Fibroblast of lung (primary cell): ENCODE data around the gene NASP. TPM values are rescaled to one million over a fixed set of nuclear protein-coding genes. Genes with fewer than 3 reads are reported as not detected.

Source experiments
- DNase-seq, 2 donors: peaks; one replicate each; pipeline versions ENCODE4 v3.0.0 to v3.0.0-alpha.2; 2010; ENCODE audit warnings: low read depth in 2 of 2
- H2AFZ ChIP-seq: 2 replicates; pipeline ENCODE4 v1.5.1; 2012; ENCODE audit warnings: low read length, control low read depth, inconsistent platforms
- H3K27ac ChIP-seq: 2 replicates; pipeline ENCODE4 v1.5.1; 2011; ENCODE audit warnings: low read length, control low read depth; ENCODE audit not compliant: insufficient read depth
- H3K27me3 ChIP-seq: 2 replicates; pipeline ENCODE4 v1.5.1; 2011; ENCODE audit warnings: mild to moderate bottlenecking, low read length; ENCODE audit not compliant: control insufficient read depth, insufficient read depth
- H3K36me3 ChIP-seq: 2 replicates; pipeline ENCODE4 v1.5.1; 2011; ENCODE audit warnings: low read length; ENCODE audit not compliant: control insufficient read depth, insufficient read depth
- H3K4me1 ChIP-seq: 2 replicates; pipeline ENCODE4 v1.5.1; 2011; ENCODE audit warnings: low read length; ENCODE audit not compliant: control insufficient read depth, insufficient read depth; ENCODE audit errors: extremely low read depth
- H3K4me2 ChIP-seq: 2 replicates; pipeline ENCODE4 v1.5.1; 2011; ENCODE audit warnings: low read length, control low read depth; ENCODE audit not compliant: insufficient read depth; ENCODE audit errors: extremely low read depth
- H3K4me3 ChIP-seq, 4 experiments: fragments of 200-600 bp in 1 of 4; sonication (generic) in 1 of 4; replicated peaks in 1 of 4; 2 replicates each; pipeline ENCODE4 v1.5.1; 2011 to 2016; ENCODE audit warnings: low read length in 4 of 4, low read depth in 3 of 4, mild to moderate bottlenecking in 3 of 4, control low read depth in 2 of 4, inconsistent platforms in 1 of 4, mixed read lengths in 1 of 4; ENCODE audit not compliant: insufficient read depth in 1 of 4; ENCODE audit errors: control extremely low read depth in 1 of 4
- H3K79me2 ChIP-seq: 2 replicates; pipeline ENCODE4 v1.5.1; 2012; ENCODE audit warnings: mild to moderate bottlenecking, low read length, inconsistent platforms; ENCODE audit not compliant: control insufficient read depth, insufficient read depth
- H3K9ac ChIP-seq: 2 replicates; pipeline ENCODE4 v1.5.1; 2011; ENCODE audit warnings: mild to moderate bottlenecking, low read length, control low read depth; ENCODE audit not compliant: insufficient read depth
- H3K9me3 ChIP-seq: 2 replicates; pipeline ENCODE4 v1.5.1; 2012; ENCODE audit warnings: low read depth, low read length; ENCODE audit not compliant: control insufficient read depth, insufficient read depth
- H4K20me1 ChIP-seq: 2 replicates; pipeline ENCODE4 v1.5.1; 2011; ENCODE audit warnings: low read length; ENCODE audit not compliant: control insufficient read depth, insufficient read depth; ENCODE audit errors: extremely low read depth
- EZH2 ChIP-seq: IDR thresholded peaks from 2 replicates; pipeline ENCODE4 v1.5.1; 2012; ENCODE audit warnings: low read length, control low read depth, mild to moderate bottlenecking; ENCODE audit errors: missing control alignments
- polyA plus RNA-seq, 2 donors: library from polyadenylated mRNA; depleted of rRNA in 1 of 2; stranded (reverse) in 1 of 2; unstranded in 1 of 2; fragments of >200 nt; gene quantifications; 2 replicates each; pipeline ENCODE4 v1.2.1, GENCODE V29; 2011 to 2012; ENCODE audit warnings: missing spikeins in 1 of 2
- total RNA-seq: library from RNA; depleted of rRNA; stranded (reverse); fragments of >200 nt; gene quantifications from 2 replicates; pipeline ENCODE4 v1.2.1, GENCODE V29; 2014
- TF ChIP-seq, protein P1 (sequence below), 2 donors: IDR thresholded peaks in 1 of 2; conservative IDR thresholded peaks in 1 of 2; 1 replicate in 1 of 2; 2 replicates in 1 of 2; pipeline ENCODE4 v1.5.1; 2011 to 2012; ENCODE audit warnings: low read length in 2 of 2, control low read depth in 1 of 2, inconsistent platforms in 1 of 2, low read depth in 1 of 2, mild to moderate bottlenecking in 1 of 2

NASP gene
- total and polyA plus RNA-seq, 2 donors (not counting 1 experiment from before 2014, with no cell fraction given) = 30.9 to 54.1 TPM

DNA sequence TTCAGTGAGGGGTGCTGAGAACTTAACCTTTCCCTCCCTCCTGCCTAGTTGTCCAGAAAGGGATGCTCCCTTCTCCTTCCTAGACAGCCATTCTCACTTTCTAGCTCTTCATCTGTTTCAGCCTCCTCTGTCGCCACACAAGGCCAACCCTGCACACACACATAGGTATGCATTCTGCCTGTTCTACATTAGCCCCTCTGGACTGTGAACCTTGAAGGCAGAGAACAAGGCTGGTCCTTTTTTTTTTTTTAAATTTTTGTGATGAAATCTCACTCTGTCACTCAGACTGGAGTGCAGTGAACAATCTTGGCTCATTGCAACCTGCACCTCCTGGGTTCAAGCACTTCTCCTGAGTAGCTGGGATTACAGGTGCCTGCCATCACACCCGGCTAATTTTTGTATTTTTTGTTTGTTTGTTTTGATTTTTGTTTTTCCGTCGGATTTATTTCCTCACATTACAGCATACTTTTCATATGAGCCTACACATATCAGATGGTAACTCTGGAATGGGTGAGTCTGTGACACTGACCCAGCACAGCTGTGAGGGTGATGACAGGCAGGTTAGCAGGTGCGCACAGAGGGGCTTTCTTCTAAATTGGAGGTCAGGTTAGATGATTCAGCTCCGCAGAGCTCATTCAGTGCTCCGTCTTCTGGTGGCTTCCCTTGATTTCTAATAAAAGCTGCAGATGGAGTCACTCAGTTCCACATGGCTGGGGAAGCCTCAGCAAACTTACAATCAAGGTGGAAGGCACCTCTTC lies 38.1 kb upstream of the NASP start:
- no peak for DNase-seq
- no peaks in the 10 kb centered on the region for H4K20me1 ChIP-seq
- H3K4me1 ChIP-seq = peaks cover 3% of the 10 kb centered on the region
- no peak overlapping the region for H3K9ac ChIP-seq
- H3K27me3 ChIP-seq = no peaks in the 10 kb centered on the region
- no peak overlapping the region for H3K4me2 ChIP-seq
- H3K4me3 ChIP-seq = no peak overlapping the region
- H3K27ac ChIP-seq = no peak overlapping the region
- peaks cover under 1% of the 10 kb centered on the region for H3K79me2 ChIP-seq
- H2AFZ ChIP-seq = no peak overlapping the region
- H3K9me3 ChIP-seq = no peaks in the 10 kb centered on the region
- H3K36me3 ChIP-seq = no peaks in the 10 kb centered on the region
- TF ChIP-seq, protein P1, sequence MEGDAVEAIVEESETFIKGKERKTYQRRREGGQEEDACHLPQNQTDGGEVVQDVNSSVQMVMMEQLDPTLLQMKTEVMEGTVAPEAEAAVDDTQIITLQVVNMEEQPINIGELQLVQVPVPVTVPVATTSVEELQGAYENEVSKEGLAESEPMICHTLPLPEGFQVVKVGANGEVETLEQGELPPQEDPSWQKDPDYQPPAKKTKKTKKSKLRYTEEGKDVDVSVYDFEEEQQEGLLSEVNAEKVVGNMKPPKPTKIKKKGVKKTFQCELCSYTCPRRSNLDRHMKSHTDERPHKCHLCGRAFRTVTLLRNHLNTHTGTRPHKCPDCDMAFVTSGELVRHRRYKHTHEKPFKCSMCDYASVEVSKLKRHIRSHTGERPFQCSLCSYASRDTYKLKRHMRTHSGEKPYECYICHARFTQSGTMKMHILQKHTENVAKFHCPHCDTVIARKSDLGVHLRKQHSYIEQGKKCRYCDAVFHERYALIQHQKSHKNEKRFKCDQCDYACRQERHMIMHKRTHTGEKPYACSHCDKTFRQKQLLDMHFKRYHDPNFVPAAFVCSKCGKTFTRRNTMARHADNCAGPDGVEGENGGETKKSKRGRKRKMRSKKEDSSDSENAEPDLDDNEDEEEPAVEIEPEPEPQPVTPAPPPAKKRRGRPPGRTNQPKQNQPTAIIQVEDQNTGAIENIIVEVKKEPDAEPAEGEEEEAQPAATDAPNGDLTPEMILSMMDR (conservative IDR thresholded peaks at IDR 0.05 in 1 of 2, IDR thresholded peaks at IDR 0.05 in 1 of 2; ENCODE audit: low read depth in 1 of 2, low read length in 2 of 2) = no peak
- TF ChIP-seq EZH2 = no peak

DNA sequence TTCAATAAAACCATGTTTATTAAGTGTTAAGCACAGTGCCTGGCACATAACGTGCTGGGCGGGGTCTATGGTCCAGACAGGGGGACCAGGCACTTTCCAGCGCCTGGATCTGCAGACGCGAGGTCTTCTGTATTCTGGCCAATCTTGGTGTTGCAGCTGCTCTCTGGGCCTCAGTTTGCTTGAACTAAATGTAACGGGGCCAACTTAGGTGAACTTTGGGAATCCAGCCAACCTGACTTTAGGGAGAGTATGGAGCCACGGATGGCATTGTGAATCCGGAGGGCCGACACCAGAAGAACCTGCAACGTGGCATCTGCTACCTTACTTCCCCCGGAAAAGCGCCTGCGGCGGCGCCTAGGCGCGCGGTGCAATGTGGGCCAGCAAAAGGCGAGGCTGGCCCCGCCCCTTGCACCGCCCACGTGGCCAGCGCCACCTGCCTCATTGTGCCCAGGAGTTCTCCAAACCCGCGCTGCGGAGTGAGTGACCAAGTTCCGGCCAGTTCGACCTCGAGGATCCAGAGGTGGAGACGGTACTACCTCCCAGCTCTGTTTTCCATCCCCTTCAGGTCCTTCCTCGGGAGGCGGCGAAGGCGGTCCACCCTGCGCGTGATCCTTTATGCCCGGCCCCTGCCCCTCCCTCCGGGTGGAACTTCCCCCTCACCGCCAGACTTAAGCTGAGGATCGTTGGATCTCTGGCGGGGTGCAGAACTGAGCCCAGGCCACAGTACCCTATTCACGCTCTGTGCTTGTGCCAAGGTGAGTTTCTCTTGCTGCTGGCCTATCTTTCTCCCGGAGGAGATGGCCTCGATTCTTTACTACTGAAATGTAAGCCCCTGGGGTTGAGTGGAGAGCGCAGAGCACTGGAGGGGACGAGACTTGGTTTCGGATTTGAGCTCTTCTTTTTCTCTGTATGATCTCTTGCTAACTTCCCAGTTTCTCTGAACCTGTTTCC lies 33.2 kb upstream of the NASP start, which contains the start of gene AKR1A1:
Gene AKR1A1, plus strand, starts transcription at position 426 of the 951 bp plus-strand sequence. CDS start 10,969 bp downstream, outside the sequence.
- H3K79me2 ChIP-seq = peaks cover 14% of the 10 kb centered on the region
- TF ChIP-seq, protein P1 (conservative IDR thresholded peaks at IDR 0.05 in 1 of 2, IDR thresholded peaks at IDR 0.05 in 1 of 2; ENCODE audit: low read depth in 1 of 2, low read length in 2 of 2) = peak in 1 of 2 donors; percentile 14
- no peak for TF ChIP-seq EZH2
- peaks cover 3% of the 10 kb centered on the region for H3K4me1 ChIP-seq
- no peaks in the 10 kb centered on the region for H3K36me3 ChIP-seq
- H2AFZ ChIP-seq = peak within 1 kb of the TSS; percentile 99
- peak within 1 kb of the TSS; percentile 91 for H3K27ac ChIP-seq
- peak within 1 kb of the TSS; percentile 63 for H3K9ac ChIP-seq
- H3K27me3 ChIP-seq = no peaks in the 10 kb centered on the region
- peak within 1 kb of the TSS; percentile 79 to 96 (median 85) for H3K4me3 ChIP-seq
- H4K20me1 ChIP-seq = no peaks in the 10 kb centered on the region
- peak; percentile 80 to 85 for DNase-seq
- no peaks in the 10 kb centered on the region for H3K9me3 ChIP-seq
- peak within 1 kb of the TSS; percentile 92 for H3K4me2 ChIP-seq

DNA sequence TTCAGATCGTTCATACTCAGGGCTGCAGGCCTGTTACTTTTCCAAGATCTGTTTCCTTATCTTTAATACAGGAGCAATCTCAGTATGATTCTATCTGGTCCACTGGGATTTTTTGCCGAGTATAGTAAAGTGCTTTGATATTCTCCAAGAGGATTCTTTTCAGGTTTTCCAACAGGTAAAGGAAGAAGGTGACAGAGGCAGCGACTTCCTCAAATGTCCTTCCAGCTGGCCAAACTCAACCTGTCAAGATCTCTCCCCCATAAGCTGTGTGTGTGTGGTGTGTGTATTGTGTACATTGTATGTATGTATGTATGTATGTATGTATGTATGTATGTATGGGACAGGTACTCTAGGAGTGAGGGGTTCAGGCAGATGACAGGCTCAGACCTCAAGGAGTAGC lies 32.2 kb upstream of the NASP start:
- Histone ChIP-seq H3K9ac (no peak overlapping the region), H3K9me3 (no peaks in the 10 kb centered on the region), H2AFZ (no peak overlapping the region), H3K36me3 (no peaks in the 10 kb centered on the region), H3K4me1 (peaks cover 3% of the 10 kb centered on the region), H3K27ac (no peak overlapping the region), H3K4me2 (peak overlapping the region; percentile 91), H4K20me1 (no peaks in the 10 kb centered on the region), H3K79me2 (peaks cover 14% of the 10 kb centered on the region), H3K27me3 (no peaks in the 10 kb centered on the region), H3K4me3 (peak overlapping the region; percentile 79 to 96 (median 85))
- no peak for DNase-seq
- no peak for TF ChIP-seq EZH2
